ENCODE results near the gene VWA3B.
"Not testable (repeated sequence)": the region's sequence is repeated elsewhere in the genome, so short reads cannot be mapped to it uniquely, and the experiment has no call there.

VWA3B gene

GRCh38 chr2:98134172-98135005 lies 47.4 kb downstream of the VWA3B start:
- DNase-seq: no peak

- no peak for DNase-seq
Observed at GRCh38 chr2:98137196-98137595, 50.2 kb downstream of the VWA3B start.

GRCh38 chr2:98138978-98139377 lies 52.0 kb downstream of the VWA3B start:
- DNase-seq: not testable (repeated sequence)

GRCh38 chr2:98140210-98140609 lies 53.2 kb downstream of the VWA3B start:
- DNase-seq: no peak

- DNase-seq: no peak
Observed at GRCh38 chr2:98142106-98142791, 55.3 kb downstream of the VWA3B start.

GRCh38 chr2:98145070-98145469 lies 58.1 kb downstream of the VWA3B start:
- DNase-seq: no peak

- not testable (repeated sequence) for DNase-seq
Observed at GRCh38 chr2:98147900-98148299, 60.9 kb downstream of the VWA3B start.

GRCh38 chr2:98148595-98149332 lies 61.8 kb downstream of the VWA3B start:
- DNase-seq: no peak

GRCh38 chr2:98149333-98149697 lies 62.3 kb downstream of the VWA3B start:
- DNase-seq: peak; percentile 42

- no peak for DNase-seq
Observed at GRCh38 chr2:98153481-98153880, 66.5 kb downstream of the VWA3B start.

GRCh38 chr2:98155291-98155690 lies 68.3 kb downstream of the VWA3B start:
- no peak for DNase-seq

GRCh38 chr2:98155716-98156115 lies 68.7 kb downstream of the VWA3B start:
- DNase-seq: no peak

- no peak for DNase-seq
Observed at GRCh38 chr2:98156304-98156703, 69.3 kb downstream of the VWA3B start.

GRCh38 chr2:98157557-98157956 lies 70.6 kb downstream of the VWA3B start:
- no peak for DNase-seq

- DNase-seq: no peak
Observed at GRCh38 chr2:98158305-98158704, 71.3 kb downstream of the VWA3B start.

GRCh38 chr2:98160554-98160953 lies 73.6 kb downstream of the VWA3B start:
- DNase-seq: no peak

GRCh38 chr2:98161186-98161585 lies 74.2 kb downstream of the VWA3B start:
- no peak for DNase-seq

- DNase-seq: no peak
Observed at GRCh38 chr2:98164256-98164655, 77.3 kb downstream of the VWA3B start.

- no peak for DNase-seq
Observed at GRCh38 chr2:98165516-98166071, 78.6 kb downstream of the VWA3B start.

GRCh38 chr2:98167916-98168315 lies 80.9 kb downstream of the VWA3B start:
- DNase-seq: no peak

GRCh38 chr2:98170076-98170475 lies 83.1 kb downstream of the VWA3B start:
- no peak for DNase-seq

GRCh38 chr2:98172150-98172765 lies 85.3 kb downstream of the VWA3B start:
- DNase-seq: no peak

GRCh38 chr2:98172951-98173350 lies 86.0 kb downstream of the VWA3B start:
- DNase-seq: no peak
